ENCODE measurements around the gene ZNF224. TPM values are rescaled to one million over a fixed set of nuclear protein-coding genes. Genes with fewer than 3 reads are reported as not detected.

The ZNF224 gene
- total RNA-seq, 1 experiment from 2014 or later, result 14.8 TPM

- Mint-ChIP-seq H3K36me3 (peaks cover 31% of the 10 kb centered on the region), H3K27me3 (ENCODE audit: low read depth) (peaks cover 24% of the 10 kb centered on the region), H3K4me3 (peak within 1 kb of the TSS; percentile 89), H3K9me3 (peaks cover 44% of the 10 kb centered on the region), H3K4me1 (peaks cover 16% of the 10 kb centered on the region), H3K27ac (peak within 1 kb of the TSS; percentile 66)
- CTCF ChIA-PET, result interaction anchor here (1.4 kb wide), 1 partner anchor 69 kb away, joined by 3 read pairs; no protein-coding TSS in a partner anchor
- POLR2A ChIA-PET, result interaction anchor here (0.6 kb wide), 1 partner anchor 325 kb away, joined by 3 read pairs; no protein-coding TSS in a partner anchor
- peak; percentile 99 for ATAC-seq
- peak; percentile 88 for DNase-seq (ENCODE audit: low spot score)
- TF ChIP-seq ZNF232 (CRISPR knock-in tag; IDR thresholded peaks at IDR 0.05) (no peak), CBFB (CRISPR knock-in tag; IDR thresholded peaks at IDR 0.05; ENCODE audit: low read depth) (no peak), NR1H2 (CRISPR knock-in tag; IDR thresholded peaks at IDR 0.05) (no peak), IRF2 (CRISPR knock-in tag; IDR thresholded peaks at IDR 0.05; ENCODE audit: borderline replicate concordance, low read depth) (no peak), FOXP4 (CRISPR knock-in tag; IDR thresholded peaks at IDR 0.05) (no peak), CREM (CRISPR knock-in tag; IDR thresholded peaks at IDR 0.05) (peak; percentile 68; the same call in 1 of the 2 replicates), NFYB (CRISPR knock-in tag; conservative IDR thresholded peaks at IDR 0.05; ENCODE audit: low read depth) (no peak), KAT7 (CRISPR knock-in tag; IDR thresholded peaks at IDR 0.05; ENCODE audit: borderline replicate concordance) (no peak), GTF2I (CRISPR knock-in tag; conservative IDR thresholded peaks at IDR 0.05) (no peak), SMAD3 (CRISPR knock-in tag; IDR thresholded peaks at IDR 0.05; ENCODE audit: borderline replicate concordance) (no peak), TCF7 (CRISPR knock-in tag; IDR thresholded peaks at IDR 0.05; ENCODE audit: low read depth) (no peak), ARID4B (CRISPR knock-in tag; IDR thresholded peaks at IDR 0.05; ENCODE audit: borderline replicate concordance) (no peak), MAX (CRISPR knock-in tag; IDR thresholded peaks at IDR 0.05) (no peak; the same call in none of the 2 replicates), ZBTB21 (CRISPR knock-in tag; IDR thresholded peaks at IDR 0.05; ENCODE audit: borderline replicate concordance) (no peak), TEAD1 (CRISPR knock-in tag; IDR thresholded peaks at IDR 0.05) (no peak), ELF4 (CRISPR knock-in tag; IDR thresholded peaks at IDR 0.05; ENCODE audit: low read depth) (no peak), ZNF317 (CRISPR knock-in tag; IDR thresholded peaks at IDR 0.05; ENCODE audit: borderline replicate concordance, low read depth) (0 out of 2 replicates have a peak, but pooled peaks have one; percentile 27), ATF2 (CRISPR knock-in tag; IDR thresholded peaks at IDR 0.05; ENCODE audit: borderline replicate concordance, low read depth) (no peak), NFATC4 (CRISPR knock-in tag; IDR thresholded peaks at IDR 0.05) (no peak)
- TF ChIP-seq, protein P1, sequence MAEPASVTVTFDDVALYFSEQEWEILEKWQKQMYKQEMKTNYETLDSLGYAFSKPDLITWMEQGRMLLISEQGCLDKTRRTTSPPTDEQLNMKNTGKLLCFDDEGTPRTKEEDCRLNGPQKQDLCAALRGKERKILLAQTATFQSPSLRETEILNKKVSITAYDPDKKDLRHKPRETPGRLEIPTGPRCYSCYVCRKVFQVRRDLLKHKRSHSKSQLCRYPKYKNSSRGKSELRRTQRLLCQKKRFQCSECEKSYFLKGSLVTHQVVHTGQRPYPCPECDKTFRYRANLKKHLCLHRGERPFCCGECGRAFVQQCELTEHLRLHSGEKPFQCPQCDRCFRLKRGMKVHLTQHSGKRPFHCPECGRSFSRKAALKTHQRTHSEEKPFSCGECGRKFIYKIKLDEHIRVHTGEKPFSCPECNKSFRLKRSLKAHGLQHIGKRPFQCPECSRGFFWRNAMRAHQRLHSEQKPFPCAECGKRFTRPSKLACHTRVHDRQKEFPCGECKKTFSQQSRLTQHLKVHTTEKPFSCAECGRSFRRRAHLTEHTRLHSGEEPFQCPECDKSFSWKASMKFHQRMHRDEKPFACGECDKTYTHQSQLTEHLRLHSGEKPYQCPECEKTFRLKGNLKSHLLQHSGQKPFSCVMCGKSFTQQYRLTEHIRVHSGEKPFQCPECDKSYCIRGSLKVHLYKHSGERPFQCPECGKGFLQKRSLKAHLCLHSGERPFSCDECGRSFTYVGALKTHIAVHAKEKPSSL (CRISPR knock-in tag; conservative IDR thresholded peaks at IDR 0.05), result no peak
- TF ChIP-seq, protein P2, sequence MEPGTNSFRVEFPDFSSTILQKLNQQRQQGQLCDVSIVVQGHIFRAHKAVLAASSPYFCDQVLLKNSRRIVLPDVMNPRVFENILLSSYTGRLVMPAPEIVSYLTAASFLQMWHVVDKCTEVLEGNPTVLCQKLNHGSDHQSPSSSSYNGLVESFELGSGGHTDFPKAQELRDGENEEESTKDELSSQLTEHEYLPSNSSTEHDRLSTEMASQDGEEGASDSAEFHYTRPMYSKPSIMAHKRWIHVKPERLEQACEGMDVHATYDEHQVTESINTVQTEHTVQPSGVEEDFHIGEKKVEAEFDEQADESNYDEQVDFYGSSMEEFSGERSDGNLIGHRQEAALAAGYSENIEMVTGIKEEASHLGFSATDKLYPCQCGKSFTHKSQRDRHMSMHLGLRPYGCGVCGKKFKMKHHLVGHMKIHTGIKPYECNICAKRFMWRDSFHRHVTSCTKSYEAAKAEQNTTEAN (CRISPR knock-in tag; IDR thresholded peaks at IDR 0.05), result 0 out of 2 replicates have a peak, but pooled peaks have one; percentile 29
- TF ChIP-seq, protein P3, sequence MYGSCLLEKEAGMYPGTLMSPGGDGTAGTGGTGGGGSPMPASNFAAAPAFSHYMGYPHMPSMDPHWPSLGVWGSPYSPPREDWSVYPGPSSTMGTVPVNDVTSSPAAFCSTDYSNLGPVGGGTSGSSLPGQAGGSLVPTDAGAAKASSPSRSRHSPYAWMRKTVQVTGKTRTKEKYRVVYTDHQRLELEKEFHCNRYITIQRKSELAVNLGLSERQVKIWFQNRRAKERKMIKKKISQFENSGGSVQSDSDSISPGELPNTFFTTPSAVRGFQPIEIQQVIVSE (CRISPR knock-in tag; IDR thresholded peaks at IDR 0.05; ENCODE audit: borderline replicate concordance), result no peak
Observed at GRCh38 chr19:44071824-44072542, 22.2 kb upstream of the ZNF224 start, which contains the start of gene ZNF284. Gene ZNF284 (plus strand): TSS chr19:44072159. CDS start chr19:44076390, 4,231 bp downstream.
